Fibroblast of lung (primary cell): Measurements from ENCODE around the gene ZNF618.

ENCODE experiments used
- EZH2 ChIP-seq: IDR thresholded peaks from 2 replicates; pipeline ENCODE4 v1.5.1; 2012; ENCODE audit warnings: low read length, control low read depth, mild to moderate bottlenecking; ENCODE audit errors: missing control alignments
- TF ChIP-seq, protein P1 (sequence below), 2 donors: IDR thresholded peaks in 1 of 2; conservative IDR thresholded peaks in 1 of 2; 1 replicate in 1 of 2; 2 replicates in 1 of 2; pipeline ENCODE4 v1.5.1; 2011 to 2012; ENCODE audit warnings: low read length in 2 of 2, control low read depth in 1 of 2, inconsistent platforms in 1 of 2, low read depth in 1 of 2, mild to moderate bottlenecking in 1 of 2

DNA sequence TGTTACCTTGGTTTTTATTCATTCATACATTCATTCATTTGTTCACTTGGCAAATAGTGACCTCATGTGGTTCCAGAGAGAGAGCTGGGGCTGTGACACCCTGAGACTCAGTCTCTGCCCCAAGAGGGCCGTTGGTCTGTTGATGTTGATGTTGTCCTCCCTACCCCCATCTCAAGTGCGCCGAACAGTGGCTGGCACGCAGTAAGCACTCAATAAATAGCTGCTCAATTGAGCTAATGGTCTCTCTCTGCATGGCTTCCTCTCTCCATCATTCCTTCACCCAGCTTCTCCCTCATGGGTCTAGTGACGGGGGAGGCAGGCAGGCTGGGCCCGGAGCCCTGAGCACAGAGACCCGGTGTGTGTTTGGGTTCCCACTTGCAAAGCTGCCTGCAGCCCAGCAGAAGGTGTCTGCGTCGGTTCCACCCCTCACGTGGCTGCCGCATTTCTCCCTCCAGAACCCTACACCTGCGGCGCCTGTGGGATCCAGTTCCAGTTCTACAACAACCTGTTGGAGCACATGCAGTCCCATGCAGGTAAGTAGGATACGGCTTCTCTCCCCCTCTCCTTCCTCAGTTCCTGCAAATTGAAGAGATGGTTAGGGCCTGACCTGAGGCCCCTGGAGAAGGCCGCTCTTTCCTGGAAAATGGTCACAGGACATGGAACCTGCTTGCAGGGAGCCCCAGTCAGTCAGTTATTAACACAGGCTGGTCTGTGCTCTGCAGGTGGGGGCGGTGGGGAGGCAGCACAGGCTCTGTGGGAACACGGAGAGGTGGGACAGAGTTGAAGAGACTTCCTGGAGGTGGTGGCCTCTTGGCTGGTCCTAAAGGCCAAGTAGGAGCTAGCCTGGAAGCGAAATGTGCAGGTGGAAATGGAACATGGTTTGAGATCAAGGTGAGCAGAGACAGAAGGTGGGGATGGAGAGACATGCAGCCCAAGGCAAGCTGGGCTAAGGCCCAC, 160.0 kb downstream of the ZNF618 start:
- TF ChIP-seq, protein P1, sequence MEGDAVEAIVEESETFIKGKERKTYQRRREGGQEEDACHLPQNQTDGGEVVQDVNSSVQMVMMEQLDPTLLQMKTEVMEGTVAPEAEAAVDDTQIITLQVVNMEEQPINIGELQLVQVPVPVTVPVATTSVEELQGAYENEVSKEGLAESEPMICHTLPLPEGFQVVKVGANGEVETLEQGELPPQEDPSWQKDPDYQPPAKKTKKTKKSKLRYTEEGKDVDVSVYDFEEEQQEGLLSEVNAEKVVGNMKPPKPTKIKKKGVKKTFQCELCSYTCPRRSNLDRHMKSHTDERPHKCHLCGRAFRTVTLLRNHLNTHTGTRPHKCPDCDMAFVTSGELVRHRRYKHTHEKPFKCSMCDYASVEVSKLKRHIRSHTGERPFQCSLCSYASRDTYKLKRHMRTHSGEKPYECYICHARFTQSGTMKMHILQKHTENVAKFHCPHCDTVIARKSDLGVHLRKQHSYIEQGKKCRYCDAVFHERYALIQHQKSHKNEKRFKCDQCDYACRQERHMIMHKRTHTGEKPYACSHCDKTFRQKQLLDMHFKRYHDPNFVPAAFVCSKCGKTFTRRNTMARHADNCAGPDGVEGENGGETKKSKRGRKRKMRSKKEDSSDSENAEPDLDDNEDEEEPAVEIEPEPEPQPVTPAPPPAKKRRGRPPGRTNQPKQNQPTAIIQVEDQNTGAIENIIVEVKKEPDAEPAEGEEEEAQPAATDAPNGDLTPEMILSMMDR (conservative IDR thresholded peaks at IDR 0.05 in 1 of 2, IDR thresholded peaks at IDR 0.05 in 1 of 2; ENCODE audit: low read depth in 1 of 2, low read length in 2 of 2), result no peak
- no peak for TF ChIP-seq EZH2
